Uterus (tissue), 2 donors: ENCODE measurements around the gene LHFPL4.

Experiments used
- CTCF ChIP-seq, 4 experiments: fragments of 200-600 bp in 2 of 4; fragments of 450-650 bp in 2 of 4; sonication (generic) in 2 of 4; IDR thresholded peaks; one replicate each; pipeline ENCODE4 v1.5.1; 2016 to 2019; ENCODE audit warnings: antibody characterized with exemption in 4 of 4, mild to moderate bottlenecking in 2 of 4, moderate library complexity in 1 of 4
- POLR2A ChIP-seq, 2 donors: fragments of 450-650 bp; IDR thresholded peaks; one replicate each; pipeline ENCODE4 v1.6.1; 2016; ENCODE audit warnings: antibody characterized with exemption in 2 of 2, mild to moderate bottlenecking in 1 of 2, moderate library complexity in 1 of 2

- TF ChIP-seq CTCF (IDR thresholded peaks at IDR 0.05) (no peak), POLR2A (IDR thresholded peaks at IDR 0.05) (no peak)
Observed at GRCh38 chr3:9602620-9603019, 49.0 kb upstream of the LHFPL4 start.
